GM19035 (cell line): ENCODE measurements around the gene GPAT3.

Source experiments
- ATAC-seq: cut with Tn5 transposase; IDR thresholded peaks from one replicate; pipeline ENCODE4 v1.9.1; 2021; ENCODE audit not compliant: unreplicated experiment

GPAT3 gene

DNA sequence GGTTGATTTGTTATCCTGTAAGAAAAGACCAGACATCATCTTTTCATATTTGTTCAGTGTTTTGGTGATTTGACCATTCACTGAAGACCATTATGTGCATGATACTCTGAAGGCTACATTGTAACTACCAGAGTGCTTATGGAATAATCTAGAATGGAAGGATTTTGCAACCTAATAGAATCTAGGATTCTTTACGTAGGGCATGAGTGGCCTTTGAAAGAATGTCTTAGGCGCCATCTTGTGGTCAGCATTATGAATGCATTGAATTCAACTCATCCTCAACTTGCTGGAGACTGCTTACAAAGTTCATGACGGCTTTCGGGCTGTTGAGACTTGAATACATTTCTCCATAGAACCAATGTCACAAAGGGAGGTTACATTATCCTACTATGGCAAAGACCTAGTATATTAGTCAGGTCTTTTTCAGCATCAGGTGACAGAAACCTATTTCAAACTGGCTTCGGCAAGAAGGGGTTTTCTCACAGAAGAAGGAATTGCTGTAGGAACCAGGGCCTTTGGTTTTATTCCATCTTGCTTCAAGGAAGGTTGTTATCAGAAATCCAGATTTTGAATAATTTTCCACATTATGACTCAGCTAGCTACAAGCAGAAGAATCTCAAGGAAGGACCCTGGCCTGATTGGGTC, 104.1 kb downstream of the GPAT3 start:
- peak; percentile 75 for ATAC-seq

DNA sequence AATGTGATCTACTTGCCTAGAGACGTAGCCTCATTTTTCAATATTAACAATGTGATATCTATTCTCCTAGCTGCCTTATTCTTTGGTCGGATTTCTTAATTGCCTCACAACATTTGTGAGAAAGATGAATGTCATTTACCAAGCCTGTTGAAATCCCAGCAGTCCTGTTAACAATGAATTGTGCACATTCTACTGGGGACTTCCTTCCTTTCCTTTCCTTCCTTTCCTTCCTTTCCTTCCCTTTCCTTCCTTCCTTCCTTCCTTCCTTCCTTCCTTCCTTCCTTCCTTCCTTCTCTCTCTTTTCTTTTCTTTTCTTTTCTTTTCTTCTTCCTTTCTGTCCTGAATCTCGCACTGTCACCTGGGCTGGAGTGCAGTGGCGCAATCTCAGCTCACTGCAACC, 107.1 kb downstream of the GPAT3 start:
- ATAC-seq = no peak

DNA sequence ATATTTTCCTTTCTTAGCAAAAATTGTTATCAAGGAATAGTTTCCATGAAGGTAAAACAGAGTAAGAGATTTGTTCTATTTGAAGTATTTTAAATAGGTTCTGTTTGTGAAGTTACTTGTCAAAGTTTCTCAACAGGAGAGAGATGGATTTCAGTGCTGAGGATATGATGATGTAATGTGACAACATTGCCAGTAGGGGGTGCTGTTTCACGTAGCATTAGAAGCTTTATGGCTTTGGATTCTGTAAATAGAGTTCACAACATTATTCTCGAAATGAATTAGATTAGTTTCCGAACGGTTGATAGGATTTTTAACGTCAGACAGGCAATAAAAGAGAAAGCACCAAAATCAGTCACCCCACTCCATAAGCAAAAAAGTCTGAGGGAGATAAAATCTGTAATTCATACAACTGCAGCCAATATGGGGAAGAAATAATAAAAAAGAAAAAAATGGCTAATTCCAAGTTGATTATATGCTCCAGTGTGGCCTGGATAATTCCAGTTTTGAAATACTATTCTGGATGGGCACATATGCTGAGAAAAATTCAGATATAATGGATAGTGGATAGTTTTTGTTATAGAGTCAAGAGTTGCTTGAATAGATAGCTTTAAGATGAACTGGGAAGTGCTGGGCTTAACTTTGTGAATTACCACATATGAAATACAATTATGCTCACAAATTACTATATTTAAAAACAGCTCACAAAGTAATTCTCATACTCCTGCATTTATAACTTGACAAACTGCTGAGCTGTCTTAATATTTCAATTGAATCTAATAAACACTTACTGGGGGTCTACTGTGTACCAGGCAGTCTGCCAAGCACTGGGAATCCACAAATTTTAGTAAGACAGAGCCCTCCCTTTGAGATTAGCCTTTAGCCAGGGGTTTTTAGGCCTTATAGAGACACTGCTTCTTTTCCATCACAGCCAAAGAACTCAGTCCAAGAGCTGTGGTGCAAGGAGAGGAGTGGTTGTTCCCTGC, 109.1 kb downstream of the GPAT3 start:
- ATAC-seq = peak; percentile 70

DNA sequence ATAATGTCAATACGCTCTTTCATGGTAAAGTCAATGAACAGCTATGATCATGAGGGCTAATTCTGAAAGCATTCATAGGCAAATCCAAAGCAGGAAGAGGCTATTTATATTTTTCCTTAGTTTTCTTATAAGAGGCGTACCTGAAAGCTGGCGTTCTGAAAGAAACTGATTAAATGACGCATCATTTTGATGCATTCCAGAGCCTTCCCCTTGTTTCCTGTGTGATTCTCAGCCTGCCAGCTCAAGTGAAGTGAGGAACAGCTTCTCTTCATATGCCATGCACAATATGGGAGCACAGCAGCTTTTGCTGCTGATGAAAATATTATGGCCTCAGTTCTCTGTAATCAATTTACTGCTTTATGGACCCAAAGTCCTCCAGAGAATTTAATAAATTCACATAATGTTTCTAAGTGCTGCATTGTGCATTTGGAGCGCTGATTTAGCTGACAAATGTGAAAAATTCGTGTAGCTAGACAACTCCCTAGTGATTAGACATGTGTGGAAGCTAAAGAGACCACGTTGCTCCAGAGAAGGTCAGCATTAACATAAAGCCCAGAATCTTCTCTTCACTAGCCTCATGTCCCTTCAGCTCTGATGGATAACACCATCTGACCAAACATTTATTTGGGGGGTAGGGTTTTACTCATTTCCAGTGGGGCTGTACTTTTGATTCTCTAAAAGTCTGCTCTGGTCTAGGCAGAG, 110.8 kb downstream of the GPAT3 start:
- no peak for ATAC-seq

DNA sequence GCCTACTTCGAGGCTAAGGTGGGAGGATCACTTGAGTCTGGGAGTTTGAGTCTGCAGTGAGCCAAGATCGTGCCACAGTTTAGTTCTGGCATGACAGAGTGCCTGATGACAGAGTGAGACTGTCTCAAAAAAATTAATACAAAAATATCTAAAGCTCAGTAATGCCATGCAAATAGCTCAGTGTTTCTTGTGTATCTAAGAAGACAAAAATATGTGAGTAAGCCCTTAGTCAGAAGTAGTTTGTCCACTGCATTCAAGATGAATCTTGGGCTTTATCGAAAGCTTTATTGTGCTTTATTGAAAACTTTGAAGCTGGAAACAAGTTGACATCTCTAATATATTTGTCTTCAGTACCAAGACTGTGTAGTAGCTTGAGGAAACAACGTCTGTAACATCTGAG, 115.9 kb downstream of the GPAT3 start:
- no peak for ATAC-seq
